ENCODE data around the gene FER. TPM values are rescaled to one million over a fixed set of nuclear protein-coding genes. Genes with fewer than 3 reads are reported as not detected.

Gene FER
- polyA plus RNA-seq, 3 donors = 2.4 to 14.7 (median 6.2) TPM

GRCh38 chr5:108727236-108727650 is 20.5 kb upstream of the FER start:
- no peaks in the 10 kb centered on the region for H3K36me3 ChIP-seq (replicated peaks in 1 of 2; ENCODE audit: control insufficient read depth in 1 of 2, insufficient read depth in 2 of 2, low read length in 2 of 2)
- no peaks in the 10 kb centered on the region for H3K79me2 ChIP-seq (ENCODE audit: insufficient read depth, low read length)
- H3K4me1 ChIP-seq (ENCODE audit: control insufficient read depth in 1 of 2, insufficient read depth in 2 of 2, low read length in 2 of 2) = peaks cover 30 to 49% of the 10 kb centered on the region in 2 donors
- Mint-ChIP-seq H3K4me3 (peak overlapping the region; percentile 90 to 92), H3K4me1 (peaks cover 47% of the 10 kb centered on the region), H3K9me3 (peaks cover 0 to 1% (median 0%) of the 10 kb centered on the region in 7 donors), H3K27me3 (ENCODE audit: low read depth in 3 of 3) (no peaks in the 10 kb centered on the region), H3K36me3 (no peaks in the 10 kb centered on the region), H3K27ac (peak overlapping the region; percentile 90 to 97 (median 94))
- WGBS (ENCODE audit: insufficient coverage) = 0% methylated on average over 5 of the region's 8 CpGs
- H3K4me2 ChIP-seq (replicated peaks; ENCODE audit: extremely low read depth, low read length, poor library complexity, severe bottlenecking) = peak overlapping the region; percentile 74
- TF ChIP-seq CTCF (IDR thresholded peaks at IDR 0.05) = no peak
- H3K27ac ChIP-seq (ENCODE audit: low read depth in 1 of 2, low read length in 2 of 2) = peak overlapping the region; percentile 94 to 95
- peak overlapping the region; percentile 75 to 87 (median 86) for H3K4me3 ChIP-seq (replicated peaks in 1 of 3; ENCODE audit: low read depth in 2 of 3, low read length in 3 of 3)
- DNase-seq = peak in 2 of 3 donors; percentile 51 to 56
- no peaks in the 10 kb centered on the region for H4K20me1 ChIP-seq (ENCODE audit: insufficient read depth, low read length)
- H3K9ac ChIP-seq (ENCODE audit: insufficient read depth, low read length, poor library complexity, severe bottlenecking) = peak overlapping the region; percentile 93
- H3K27me3 ChIP-seq (ENCODE audit: control insufficient read depth in 2 of 2, insufficient read depth in 2 of 2, low read length in 2 of 2) = no peaks in the 10 kb centered on the region
- H2AFZ ChIP-seq (ENCODE audit: insufficient read depth, low read depth, low read length, poor library complexity, severe bottlenecking) = peak overlapping the region; percentile 93
- intact Hi-C loops (cut with micrococcal nuclease) = loop anchor here in 1 of 2 donors (10.0 kb wide), 1 partner anchor 128 kb away; no protein-coding TSS in a partner anchor
- no peaks in the 10 kb centered on the region for H3K9me3 ChIP-seq (replicated peaks in 1 of 2; ENCODE audit: control insufficient read depth in 1 of 2, insufficient read depth in 1 of 2, low read length in 2 of 2)

DNA sequence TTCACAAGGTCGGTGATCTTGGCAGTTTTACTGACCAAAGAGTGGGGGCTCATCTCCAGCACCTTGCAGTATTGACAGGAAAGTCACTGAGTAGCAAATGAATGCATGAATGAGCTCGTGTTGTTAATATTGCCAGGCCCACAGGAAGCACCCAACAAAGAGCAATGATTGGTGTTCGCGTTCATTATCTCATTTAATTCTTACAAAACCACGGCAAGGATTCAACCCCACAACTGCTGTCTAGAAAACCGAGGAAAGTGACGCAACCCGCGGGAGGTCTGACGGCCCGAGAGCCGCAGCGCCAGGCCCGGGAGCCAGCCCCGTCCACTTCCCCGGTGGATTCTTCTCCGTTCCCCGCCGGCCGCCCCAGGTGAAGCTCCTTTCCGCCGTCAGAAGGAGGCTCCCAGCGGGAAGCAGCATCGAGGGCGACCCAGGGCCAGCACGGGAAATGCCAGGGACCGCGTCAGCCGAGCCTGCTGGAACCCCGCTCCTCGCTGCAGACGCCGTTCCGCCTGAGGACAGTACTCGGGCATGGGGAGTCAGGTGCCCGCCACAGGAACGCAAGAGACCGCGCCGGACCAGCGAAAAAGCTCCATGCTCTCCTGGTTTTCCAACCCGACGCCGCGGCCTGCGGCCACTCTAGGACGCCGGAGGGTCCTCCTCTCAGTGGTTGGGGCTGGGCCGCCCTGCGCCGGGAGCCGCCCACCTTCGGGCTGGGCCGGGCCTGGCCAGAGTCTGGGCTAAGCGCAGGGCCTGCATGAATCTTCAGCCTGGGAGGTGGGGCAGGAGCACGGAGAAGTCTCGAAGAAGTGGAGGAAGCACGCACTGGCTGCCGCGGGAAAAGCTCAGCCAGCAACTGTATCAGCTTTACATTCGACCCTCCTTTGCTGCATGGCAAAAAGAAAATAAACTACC is 19.8 kb upstream of the FER start:
- H3K27me3 ChIP-seq (ENCODE audit: control insufficient read depth in 2 of 2, insufficient read depth in 2 of 2, low read length in 2 of 2) = no peaks in the 10 kb centered on the region
- no peak for TF ChIP-seq CTCF (IDR thresholded peaks at IDR 0.05)
- Mint-ChIP-seq H3K4me3 (peak overlapping the region; percentile 90 to 92), H3K4me1 (peaks cover 48% of the 10 kb centered on the region), H3K9me3 (peaks cover 0 to 1% (median 0%) of the 10 kb centered on the region in 7 donors), H3K36me3 (no peaks in the 10 kb centered on the region), H3K27ac (peak overlapping the region; percentile 90 to 97 (median 94)), H3K27me3 (ENCODE audit: low read depth in 3 of 3) (no peaks in the 10 kb centered on the region)
- DNase-seq = peak; percentile 69 to 80 (median 74)
- no peaks in the 10 kb centered on the region for H3K9me3 ChIP-seq (replicated peaks in 1 of 2; ENCODE audit: control insufficient read depth in 1 of 2, insufficient read depth in 1 of 2, low read length in 2 of 2)
- peaks cover 33 to 51% of the 10 kb centered on the region in 2 donors for H3K4me1 ChIP-seq (ENCODE audit: control insufficient read depth in 1 of 2, insufficient read depth in 2 of 2, low read length in 2 of 2)
- peak overlapping the region; percentile 94 to 95 for H3K27ac ChIP-seq (ENCODE audit: low read depth in 1 of 2, low read length in 2 of 2)
- peak overlapping the region; percentile 74 for H3K4me2 ChIP-seq (replicated peaks; ENCODE audit: extremely low read depth, low read length, poor library complexity, severe bottlenecking)
- WGBS (ENCODE audit: insufficient coverage) = under 1% methylated on average over 59 of the region's 61 CpGs
- no peaks in the 10 kb centered on the region for H3K36me3 ChIP-seq (replicated peaks in 1 of 2; ENCODE audit: control insufficient read depth in 1 of 2, insufficient read depth in 2 of 2, low read length in 2 of 2)
- peak overlapping the region; percentile 75 to 87 (median 86) for H3K4me3 ChIP-seq (replicated peaks in 1 of 3; ENCODE audit: low read depth in 2 of 3, low read length in 3 of 3)
- no peaks in the 10 kb centered on the region for H4K20me1 ChIP-seq (ENCODE audit: insufficient read depth, low read length)
- no peaks in the 10 kb centered on the region for H3K79me2 ChIP-seq (ENCODE audit: insufficient read depth, low read length)
- intact Hi-C loops (cut with micrococcal nuclease) = loop anchor here in 1 of 2 donors (10.0 kb wide), 1 partner anchor 127 kb away; no protein-coding TSS in a partner anchor
- peak overlapping the region; percentile 93 for H2AFZ ChIP-seq (ENCODE audit: insufficient read depth, low read depth, low read length, poor library complexity, severe bottlenecking)
- H3K9ac ChIP-seq (ENCODE audit: insufficient read depth, low read length, poor library complexity, severe bottlenecking) = peak overlapping the region; percentile 93

All from CD14-positive monocyte (primary cell).